Natural killer cell (primary cell): ENCODE results near the gene SCN5A. TPM values are rescaled to one million over a fixed set of nuclear protein-coding genes. Genes with fewer than 3 reads are reported as not detected.

Source experiments
- ATAC-seq, 3 donors: fragments of 150-1000 bp in 2 of 3; fragments of 200-7000 bp in 1 of 3; cut with Tn5 transposase; 1 replicate in 1 of 3; 2 replicates in 2 of 3; pipeline ENCODE4 v1.10.0; 2021; ENCODE audit warnings: mild to moderate bottlenecking in 2 of 3, moderate library complexity in 2 of 3
- DNase-seq, 2 donors: peaks; one replicate each; pipeline versions ENCODE4 v3.0.0 to v3.0.0-alpha.2; 2013 to 2021; ENCODE audit warnings: mixed read lengths in 1 of 2
- H3K27ac ChIP-seq: one replicate; pipeline ENCODE4 v1.5.1; 2013; ENCODE audit warnings: mild to moderate bottlenecking, low read length
- H3K27me3 ChIP-seq: one replicate; pipeline ENCODE4 v1.6.1; 2013; ENCODE audit warnings: low read length; ENCODE audit not compliant: control insufficient read depth, insufficient read depth
- H3K36me3 ChIP-seq: one replicate; pipeline ENCODE4 v1.6.1; 2013; ENCODE audit warnings: low read length; ENCODE audit not compliant: control insufficient read depth, insufficient read depth
- H3K4me1 ChIP-seq: one replicate; pipeline ENCODE4 v1.6.1; 2013; ENCODE audit warnings: low read length; ENCODE audit not compliant: control insufficient read depth, insufficient read depth
- H3K4me3 ChIP-seq: one replicate; pipeline ENCODE4 v1.5.1; 2013; ENCODE audit warnings: low read length
- H3K9me3 ChIP-seq: one replicate; pipeline ENCODE4 v1.6.1; 2013; ENCODE audit warnings: low read length; ENCODE audit not compliant: control insufficient read depth, insufficient read depth
- H3K27ac Mint-ChIP-seq, 2 donors: one replicate each; pipeline ENCODE4 v1.8.0; 2022; ENCODE audit warnings: mild to moderate bottlenecking in 2 of 2, mixed read lengths in 2 of 2, moderate library complexity in 1 of 2
- H3K27me3 Mint-ChIP-seq, 2 donors: one replicate each; pipeline ENCODE4 v1.8.0; 2022; ENCODE audit warnings: low read depth in 2 of 2, mixed read lengths in 2 of 2
- H3K36me3 Mint-ChIP-seq: one replicate; pipeline ENCODE4 v1.8.0; 2022; ENCODE audit warnings: mixed read lengths
- H3K4me1 Mint-ChIP-seq, 2 donors: one replicate each; pipeline ENCODE4 v1.8.0; 2022; ENCODE audit warnings: mixed read lengths in 2 of 2
- H3K4me3 Mint-ChIP-seq: one replicate; pipeline ENCODE4 v1.8.0; 2022; ENCODE audit warnings: mild to moderate bottlenecking, moderate library complexity, mixed read lengths
- H3K9me3 Mint-ChIP-seq, 2 donors: one replicate each; pipeline ENCODE4 v1.8.0; 2022; ENCODE audit warnings: mixed read lengths in 2 of 2
- CTCF ChIP-seq: fragments of 200-600 bp; IDR thresholded peaks from one replicate; pipeline ENCODE4 v1.8.0; 2022; ENCODE audit warnings: antibody characterized with exemption
- WGBS: methylation state at CpG from one replicate; pipeline ENCODE4 v1.1.7; 2013; ENCODE audit warnings: missing lambda C conversion rate; ENCODE audit not compliant: insufficient coverage; 5-methylcytosine and 5-hydroxymethylcytosine counted together
- intact Hi-C: fragments of 100-400 bp; cut with micrococcal nuclease; formaldehyde crosslinking; loops from one replicate; pipeline ENCODE4 v1.14.2; 2022
- total RNA-seq, 4 donors: library from RNA; stranded (reverse); fragments of 120-200 nt in 1 of 4; gene quantifications; one replicate each; pipeline versions ENCODE4 v1.2.3 to v1.2.4, GENCODE V29; 2013 to 2022

Gene SCN5A
- total RNA-seq, 3 donors from 2014 or later (not counting 1 experiment from before 2014, with no cell fraction given): 0.50 TPM; not detected in 2

DNA sequence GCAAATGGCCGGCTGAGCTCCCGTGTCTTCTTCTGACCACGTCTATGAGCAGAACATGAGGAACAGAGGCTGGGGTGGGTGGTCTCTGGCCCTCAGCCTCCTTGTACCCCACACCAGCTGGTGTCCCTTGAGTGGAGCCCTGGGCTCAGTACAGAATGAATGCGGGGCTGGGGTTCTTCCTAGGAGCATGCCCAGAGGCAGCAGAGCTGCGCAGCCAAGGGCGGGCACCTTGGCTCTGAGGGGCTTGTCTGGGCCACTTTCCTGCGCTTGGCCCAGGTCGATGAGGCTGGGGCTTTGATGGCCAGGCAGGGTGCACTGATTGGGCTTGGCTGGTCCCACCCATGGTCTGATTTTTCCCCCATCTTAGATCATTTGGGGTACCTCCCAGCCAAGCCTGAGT is 6.4 kb downstream of the SCN5A start:
- H3K4me3 Mint-ChIP-seq: no peak overlapping the region
- H3K9me3 Mint-ChIP-seq: no peaks in the 10 kb centered on the region
- DNase-seq (no peak), ATAC-seq (no peak)
- H3K4me3 ChIP-seq: no peak overlapping the region
- H3K27me3 Mint-ChIP-seq: peaks cover 4 to 6% of the 10 kb centered on the region in 2 donors
- TF ChIP-seq CTCF: no peak
- H3K36me3 ChIP-seq: no peaks in the 10 kb centered on the region
- 95% methylated on average over 8 of the region's 8 CpGs for WGBS
- intact Hi-C loops: no loop called here
- H3K36me3 Mint-ChIP-seq: no peaks in the 10 kb centered on the region
- H3K4me1 ChIP-seq: no peaks in the 10 kb centered on the region
- H3K9me3 ChIP-seq: no peaks in the 10 kb centered on the region
- H3K27ac ChIP-seq: no peak overlapping the region
- no peaks in the 10 kb centered on the region for H3K27me3 ChIP-seq
- no peaks in the 10 kb centered on the region for H3K4me1 Mint-ChIP-seq
- no peak overlapping the region for H3K27ac Mint-ChIP-seq

DNA sequence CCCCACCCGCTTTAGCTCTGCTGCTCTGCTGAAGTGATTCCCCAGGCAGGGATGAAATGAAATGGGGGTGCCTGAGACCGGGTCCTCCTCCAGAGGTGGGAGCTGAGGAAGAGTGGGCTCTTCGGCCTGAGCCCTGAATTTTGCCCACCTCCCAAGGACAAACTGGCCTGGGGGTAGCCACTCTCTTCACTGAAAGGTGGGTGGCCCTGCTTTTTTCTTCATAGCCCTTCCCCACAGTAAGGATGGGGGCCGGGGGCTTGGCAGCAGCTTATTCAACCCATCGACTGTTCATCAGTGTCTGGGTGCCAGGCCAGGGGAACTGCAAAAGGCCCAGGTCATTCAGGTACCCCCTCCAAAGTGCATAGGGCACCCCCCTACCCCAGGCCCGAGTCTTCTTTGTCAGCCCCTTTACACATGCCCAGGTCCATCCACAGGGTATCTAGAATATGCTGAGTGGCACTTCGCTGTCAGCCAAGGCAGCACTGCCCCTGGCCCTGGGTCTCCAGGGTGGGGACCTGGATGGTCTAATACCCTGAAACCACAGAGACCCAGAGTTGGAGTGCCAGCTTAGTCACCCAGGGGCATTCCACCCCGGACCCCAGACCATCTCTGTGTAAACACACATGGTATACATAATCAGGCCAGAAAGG is 7.9 kb downstream of the SCN5A start:
- H3K4me1 Mint-ChIP-seq: no peaks in the 10 kb centered on the region
- intact Hi-C loops: no loop called here
- H3K36me3 Mint-ChIP-seq: no peaks in the 10 kb centered on the region
- H3K9me3 ChIP-seq: no peaks in the 10 kb centered on the region
- TF ChIP-seq CTCF: no peak
- H3K27me3 Mint-ChIP-seq: peaks cover 6 to 9% of the 10 kb centered on the region in 2 donors
- H3K27me3 ChIP-seq: no peaks in the 10 kb centered on the region
- no peak overlapping the region for H3K4me3 Mint-ChIP-seq
- no peaks in the 10 kb centered on the region for H3K36me3 ChIP-seq
- DNase-seq (no peak), ATAC-seq (no peak)
- no peaks in the 10 kb centered on the region for H3K9me3 Mint-ChIP-seq
- no peak overlapping the region for H3K27ac ChIP-seq
- H3K27ac Mint-ChIP-seq: no peak overlapping the region
- H3K4me1 ChIP-seq: no peaks in the 10 kb centered on the region
- H3K4me3 ChIP-seq: no peak overlapping the region
- 83% methylated on average over 8 of the region's 8 CpGs for WGBS

GRCh38 chr3:38640661-38641452 is 8.6 kb downstream of the SCN5A start:
- H3K9me3 Mint-ChIP-seq: no peaks in the 10 kb centered on the region
- WGBS: 77% methylated on average over 18 of the region's 18 CpGs
- ATAC-seq: no peak

More at GRCh38 chr3:38640661-38641452, 8.6 kb downstream of the SCN5A start:
- no peak for DNase-seq
- H3K4me3 ChIP-seq: no peak overlapping the region
- no peaks in the 10 kb centered on the region for H3K4me1 ChIP-seq
- no peaks in the 10 kb centered on the region for H3K4me1 Mint-ChIP-seq
- H3K36me3 ChIP-seq: no peaks in the 10 kb centered on the region
- no peak overlapping the region for H3K27ac Mint-ChIP-seq
- no peaks in the 10 kb centered on the region for H3K27me3 ChIP-seq
- TF ChIP-seq CTCF: no peak
- H3K4me3 Mint-ChIP-seq: no peak overlapping the region
- H3K27ac ChIP-seq: no peak overlapping the region
- no peaks in the 10 kb centered on the region for H3K36me3 Mint-ChIP-seq
- no peaks in the 10 kb centered on the region for H3K9me3 ChIP-seq
- intact Hi-C loops: no loop called here
- H3K27me3 Mint-ChIP-seq: peaks cover 6 to 9% of the 10 kb centered on the region in 2 donors
